ENCODE results near the gene CNIH3.

DNA sequence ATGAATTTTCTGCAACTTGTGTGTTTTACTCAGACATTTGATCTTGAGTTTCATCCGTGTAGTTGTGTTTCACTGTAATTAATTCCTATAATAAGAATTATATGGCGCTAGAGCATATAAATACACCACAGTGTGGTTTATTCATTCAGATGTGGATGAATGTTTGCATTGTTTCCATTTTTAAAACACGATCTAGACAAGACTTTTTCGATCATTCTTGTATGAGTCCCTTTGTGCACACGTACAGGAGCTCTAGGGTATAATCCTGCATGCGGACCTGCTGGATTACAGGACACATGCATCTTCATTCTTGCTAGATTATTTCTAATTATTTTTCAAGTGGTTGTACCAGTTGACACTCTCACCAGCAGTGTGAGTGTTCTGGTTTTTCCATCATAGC, 46.8 kb upstream of the CNIH3 start:
- TF ChIP-seq, protein P1, sequence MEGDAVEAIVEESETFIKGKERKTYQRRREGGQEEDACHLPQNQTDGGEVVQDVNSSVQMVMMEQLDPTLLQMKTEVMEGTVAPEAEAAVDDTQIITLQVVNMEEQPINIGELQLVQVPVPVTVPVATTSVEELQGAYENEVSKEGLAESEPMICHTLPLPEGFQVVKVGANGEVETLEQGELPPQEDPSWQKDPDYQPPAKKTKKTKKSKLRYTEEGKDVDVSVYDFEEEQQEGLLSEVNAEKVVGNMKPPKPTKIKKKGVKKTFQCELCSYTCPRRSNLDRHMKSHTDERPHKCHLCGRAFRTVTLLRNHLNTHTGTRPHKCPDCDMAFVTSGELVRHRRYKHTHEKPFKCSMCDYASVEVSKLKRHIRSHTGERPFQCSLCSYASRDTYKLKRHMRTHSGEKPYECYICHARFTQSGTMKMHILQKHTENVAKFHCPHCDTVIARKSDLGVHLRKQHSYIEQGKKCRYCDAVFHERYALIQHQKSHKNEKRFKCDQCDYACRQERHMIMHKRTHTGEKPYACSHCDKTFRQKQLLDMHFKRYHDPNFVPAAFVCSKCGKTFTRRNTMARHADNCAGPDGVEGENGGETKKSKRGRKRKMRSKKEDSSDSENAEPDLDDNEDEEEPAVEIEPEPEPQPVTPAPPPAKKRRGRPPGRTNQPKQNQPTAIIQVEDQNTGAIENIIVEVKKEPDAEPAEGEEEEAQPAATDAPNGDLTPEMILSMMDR (IDR thresholded peaks at IDR 0.05; ENCODE audit: low read length): no peak
- TF ChIP-seq EZH2 (IDR thresholded peaks at IDR 0.05; ENCODE audit: borderline replicate concordance, low read length): no peak

Data from OCI-LY1 (cell line).